IPS-NIHi7 (cell line): ENCODE data around the gene HDAC4.
"Not testable (repeated sequence)": the region's sequence is repeated elsewhere in the genome, so short reads cannot be mapped to it uniquely, and the experiment has no call there.

ENCODE experiments used
- DNase-seq: peaks from one replicate; pipeline ENCODE4 v3.0.0; 2012; ENCODE audit warnings: mixed read lengths; ENCODE audit errors: extremely low spot score

The HDAC4 gene

GRCh38 chr2:239046822-239047221 is 354.0 kb downstream of the HDAC4 start:
- no peak for DNase-seq

GRCh38 chr2:239044336-239044735 is 356.5 kb downstream of the HDAC4 start:
- no peak for DNase-seq

GRCh38 chr2:239043326-239043725 is 357.5 kb downstream of the HDAC4 start:
- DNase-seq = no peak

GRCh38 chr2:239042551-239043320 is 358.1 kb downstream of the HDAC4 start:
- no peak for DNase-seq

GRCh38 chr2:239042046-239042445 is 358.8 kb downstream of the HDAC4 start:
- DNase-seq = no peak

GRCh38 chr2:239041062-239041461 is 359.8 kb downstream of the HDAC4 start:
- DNase-seq = no peak

- no peak for DNase-seq
Measured at GRCh38 chr2:239040152-239040761, 360.6 kb downstream of the HDAC4 start.

GRCh38 chr2:239039479-239039861 is 361.4 kb downstream of the HDAC4 start:
- no peak for DNase-seq

GRCh38 chr2:239038773-239039478 is 361.9 kb downstream of the HDAC4 start:
- no peak for DNase-seq

- not testable (repeated sequence) for DNase-seq
Measured at GRCh38 chr2:239038284-239038683, 362.5 kb downstream of the HDAC4 start.

- no peak for DNase-seq
Measured at GRCh38 chr2:239037559-239037910, 363.3 kb downstream of the HDAC4 start.

- DNase-seq = no peak
Measured at GRCh38 chr2:239036819-239037558, 363.8 kb downstream of the HDAC4 start.

GRCh38 chr2:239035997-239036731 is 364.7 kb downstream of the HDAC4 start:
- peak; percentile 34 for DNase-seq

GRCh38 chr2:239035361-239035814 is 365.4 kb downstream of the HDAC4 start:
- DNase-seq = peak; percentile 96

GRCh38 chr2:239034561-239035341 is 366.1 kb downstream of the HDAC4 start:
- no peak for DNase-seq

GRCh38 chr2:239033801-239034560 is 366.8 kb downstream of the HDAC4 start:
- no peak for DNase-seq

- no peak for DNase-seq
Measured at GRCh38 chr2:239029958-239030357, 370.9 kb downstream of the HDAC4 start.

- DNase-seq = no peak
Measured at GRCh38 chr2:239028253-239028619, 372.6 kb downstream of the HDAC4 start.

GRCh38 chr2:239027391-239028252 is 373.2 kb downstream of the HDAC4 start:
- DNase-seq = no peak
